Stimulated activated CD4-positive, alpha-beta T cell treated with anti-CD3 and anti-CD28 coated beads, Interleukin-4, amount 100 ng/mL, for 48 hours (primary cell): Measurements from ENCODE around the gene NUDT13.

Experiments used
- DNase-seq, 2 donors: peaks; one replicate each; pipeline ENCODE4 v3.0.0-alpha.2; 2020; ENCODE audit warnings: low read depth in 2 of 2

NUDT13 gene

DNA sequence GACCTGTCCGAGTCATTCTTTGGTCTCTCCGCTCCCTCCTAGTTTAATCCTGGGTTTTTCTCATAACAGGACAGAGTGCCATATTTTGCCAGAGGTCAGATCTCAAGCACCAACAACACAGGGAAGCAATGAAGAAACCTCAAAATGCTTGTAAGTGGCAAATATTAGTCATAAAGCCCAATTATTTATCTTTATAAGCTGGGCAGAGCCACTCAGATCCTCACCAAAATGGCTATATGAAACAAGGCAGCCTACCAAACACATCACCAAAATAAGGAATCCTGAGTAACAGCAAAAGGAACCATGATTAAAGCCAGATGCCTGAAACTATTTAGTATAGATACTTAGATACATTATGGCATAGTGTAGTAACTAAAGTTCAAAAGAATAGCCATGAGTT, 52.8 kb downstream of the NUDT13 start:
- no peak for DNase-seq

DNA sequence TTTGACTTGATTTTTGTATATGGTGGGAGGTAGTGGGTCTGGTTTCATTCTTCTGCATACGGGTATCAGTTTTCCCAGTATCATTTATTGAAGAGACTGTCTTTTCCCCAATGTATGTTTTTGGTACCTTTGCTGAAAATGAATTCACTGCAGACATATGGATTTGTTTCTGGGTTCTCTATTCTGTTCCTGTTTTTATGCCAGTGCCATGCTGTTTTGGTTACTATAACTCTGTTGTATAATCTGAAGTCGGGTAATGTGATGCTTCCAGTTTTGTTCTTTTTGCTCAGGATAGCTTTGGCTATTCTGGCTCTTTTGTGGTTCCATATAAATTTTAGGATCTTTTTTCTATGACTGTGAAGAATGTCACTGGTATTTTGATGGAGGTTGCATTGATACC, 56.7 kb downstream of the NUDT13 start:
- no peak for DNase-seq

DNA sequence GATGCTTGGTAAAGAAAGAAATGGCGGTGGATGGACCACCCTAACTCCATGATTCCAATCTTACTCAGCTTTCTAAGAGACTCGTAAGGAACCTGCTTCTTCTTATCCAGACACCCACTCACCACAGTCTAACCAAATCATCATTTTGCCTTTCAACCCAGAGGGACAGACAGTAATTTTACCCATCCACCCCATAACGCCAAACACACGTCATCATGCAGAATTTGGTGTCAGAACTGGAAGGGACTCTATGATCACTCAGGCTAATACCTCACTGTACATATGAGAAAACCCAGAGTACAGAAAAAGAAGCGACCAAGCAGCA, 57.2 kb downstream of the NUDT13 start:
- peak in 1 of 2 donors; percentile 7 for DNase-seq

DNA sequence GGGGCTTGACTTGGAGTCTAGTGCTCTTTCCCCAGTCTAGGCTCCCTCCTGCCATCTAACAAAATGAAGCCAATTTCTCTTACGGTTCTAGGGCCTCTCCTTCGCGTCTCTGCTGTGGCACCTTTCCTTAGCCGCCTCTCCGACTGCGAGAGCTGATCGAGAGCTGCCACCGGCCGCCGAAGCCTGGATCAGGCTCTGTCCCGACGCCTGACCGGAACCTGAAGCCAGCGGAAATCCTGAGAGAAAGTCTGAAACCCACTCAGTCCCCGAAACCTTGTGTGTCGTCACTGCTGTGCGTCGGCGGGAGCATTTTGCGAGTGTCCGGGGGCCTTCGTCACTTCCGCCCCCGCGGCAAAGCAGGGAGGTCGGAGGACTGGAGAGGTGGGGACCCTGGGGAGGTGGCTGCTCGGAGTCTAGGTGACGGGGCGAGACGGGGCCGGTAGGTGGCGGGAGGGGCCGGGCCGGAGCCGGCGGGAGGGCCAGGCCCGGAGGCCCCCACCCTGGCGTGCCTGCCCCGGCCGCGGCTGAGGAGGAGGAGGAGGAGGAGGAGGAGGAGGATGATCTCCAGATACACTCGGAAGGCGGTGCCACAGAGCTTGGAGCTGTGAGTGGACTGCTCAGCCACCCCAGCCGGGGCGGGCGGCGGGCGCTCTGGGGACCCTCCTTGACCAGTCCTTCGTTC, 57.7 kb downstream of the NUDT13 start, which contains the start of the genes ECD and FAM149B1:
TSS of gene ECD (minus strand) at position 226 of the 682 bp plus-strand sequence. CDS start 4,071 bp downstream, outside the sequence.
TSS of gene FAM149B1 (plus strand) at position 337 of the 682 bp plus-strand sequence. CDS start at position 558, 221 bp downstream.
- DNase-seq, result peak; percentile 91 to 92

DNA sequence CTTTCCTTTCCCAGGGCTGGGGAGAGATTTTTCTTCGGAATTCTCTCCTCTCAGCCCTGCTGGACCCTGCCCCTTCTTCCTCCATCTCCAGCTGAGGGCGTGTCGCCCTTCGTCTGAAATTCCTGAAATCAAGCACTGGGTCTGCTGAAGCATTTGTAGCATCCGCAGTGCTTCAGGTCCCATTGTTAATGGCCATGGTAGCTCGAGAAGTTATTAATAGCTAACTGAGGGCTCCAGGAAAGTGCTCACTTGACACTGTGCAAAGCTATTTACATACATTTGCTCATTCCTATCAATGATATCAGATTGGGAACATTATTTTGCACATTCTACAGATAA, 58.2 kb downstream of the NUDT13 start:
- DNase-seq, result no peak

DNA sequence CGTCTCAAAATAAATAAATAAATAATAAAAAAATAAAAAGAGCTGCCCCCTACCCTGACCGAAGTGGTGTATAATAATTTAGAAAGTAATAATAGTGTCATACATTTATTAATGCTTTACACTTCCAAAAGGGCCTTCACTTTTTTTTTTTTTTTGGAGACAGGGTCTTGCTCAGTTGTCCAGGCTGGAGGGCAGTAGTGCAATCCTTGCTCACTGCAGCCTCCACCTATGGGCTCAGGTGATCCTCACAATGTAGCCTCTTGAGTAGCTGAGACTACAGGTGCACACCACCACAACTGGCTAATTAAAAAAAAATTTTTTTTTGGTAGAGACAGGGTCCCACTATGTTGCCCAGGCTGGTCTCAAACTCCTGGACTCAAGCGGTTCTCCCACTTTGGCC, 59.1 kb downstream of the NUDT13 start:
- no peak for DNase-seq

DNA sequence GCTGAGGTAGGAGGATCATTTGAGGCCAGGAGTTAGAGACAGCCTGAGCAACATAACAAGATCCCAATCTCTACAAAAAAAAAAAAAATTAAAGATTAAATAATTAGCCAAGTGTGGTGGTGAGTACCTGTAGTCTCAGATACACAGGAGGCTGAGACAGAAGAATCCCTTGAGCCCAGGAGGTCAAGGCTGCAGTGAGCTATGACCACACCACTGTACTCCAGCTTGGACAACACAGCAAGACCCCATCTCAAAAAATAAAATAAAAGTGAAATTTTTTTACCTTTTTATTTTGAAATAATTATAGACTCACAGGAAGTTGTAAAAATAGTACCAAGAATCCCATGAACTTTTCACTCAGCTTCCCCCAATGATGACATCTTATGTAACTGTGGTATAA, 62.6 kb downstream of the NUDT13 start:
- DNase-seq, result no peak

DNA sequence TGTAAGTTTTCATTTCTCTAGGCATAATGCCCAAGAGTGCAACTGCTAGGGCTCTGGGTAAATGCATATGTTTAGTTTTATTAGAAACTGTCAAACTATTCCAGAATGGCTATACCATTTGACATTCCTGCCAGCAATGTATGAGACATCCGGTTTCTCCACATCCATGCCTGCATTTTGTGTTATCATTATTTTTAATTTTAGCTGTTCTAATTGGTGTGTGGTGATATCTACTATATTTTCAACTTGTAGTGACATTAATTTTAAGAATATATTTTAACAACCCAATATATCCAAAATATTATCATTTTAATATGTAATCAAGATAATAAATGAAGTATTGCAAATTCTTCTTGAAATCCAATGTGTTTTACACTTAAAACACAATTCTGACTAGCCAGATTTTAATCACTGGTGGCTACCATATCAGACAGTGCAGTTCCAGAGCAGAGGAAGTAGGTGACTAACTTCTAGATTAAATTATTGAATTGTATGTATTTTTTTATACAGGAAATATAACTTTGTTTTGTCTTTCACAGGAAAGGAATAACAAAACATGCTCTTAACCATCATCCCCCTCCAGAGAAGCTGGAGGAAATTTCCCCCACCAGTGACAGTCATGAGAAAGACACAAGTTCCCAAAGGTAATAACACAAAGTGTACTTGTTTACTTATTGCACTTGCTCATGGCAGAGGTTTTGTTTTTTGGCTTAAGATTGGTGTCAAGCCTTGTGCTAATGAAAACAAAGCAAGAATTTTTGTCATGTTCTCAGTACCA, 64.1 kb downstream of the NUDT13 start:
- no peak for DNase-seq
